HG02623 (cell line): ENCODE results near the gene SOS1.
"Not testable (repeated sequence)": the region's sequence is repeated elsewhere in the genome, so short reads cannot be mapped to it uniquely, and the experiment has no call there.

Source experiments
- ATAC-seq: cut with Tn5 transposase; IDR thresholded peaks from one replicate; pipeline ENCODE4 v1.9.1; 2021; ENCODE audit warnings: moderate library complexity; ENCODE audit not compliant: unreplicated experiment

The SOS1 gene

DNA sequence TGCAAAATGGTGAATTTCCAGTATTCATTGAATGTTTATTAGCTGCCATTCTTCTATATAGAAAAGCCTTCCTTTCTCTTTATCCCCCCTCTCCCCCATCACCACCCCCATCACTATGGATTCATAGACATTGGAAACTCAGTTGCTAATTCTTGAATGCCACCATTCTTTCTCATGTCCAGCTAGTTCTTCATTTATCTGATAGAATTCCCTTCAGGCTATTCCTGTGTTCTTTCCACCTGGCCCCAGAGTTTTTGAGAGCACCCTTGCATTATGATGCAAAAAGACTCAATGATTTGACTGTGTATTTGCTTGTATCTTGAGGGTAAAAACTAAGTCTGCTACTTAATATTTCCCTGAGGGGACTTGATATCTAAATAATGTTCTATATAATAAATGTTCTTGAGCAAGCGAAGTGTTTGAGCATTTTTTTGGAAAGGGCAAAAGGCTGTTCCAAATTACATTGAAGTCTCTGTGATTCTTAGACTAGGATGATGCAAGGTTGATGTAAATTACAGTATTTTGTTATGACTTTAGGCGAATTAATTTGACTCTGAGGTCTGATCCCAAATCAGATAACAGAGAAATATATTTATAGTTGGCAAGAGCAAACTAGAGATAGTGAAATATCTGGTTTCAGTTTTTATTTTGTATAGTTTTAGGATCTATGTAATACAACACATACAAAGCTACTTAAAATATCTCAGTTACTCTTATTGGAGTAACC is 18.8 kb upstream of the SOS1 start:
- ATAC-seq: no peak

GRCh38 chr2:39138837-39139211 is 18.0 kb upstream of the SOS1 start:
- ATAC-seq: no peak

- not testable (repeated sequence) for ATAC-seq
Measured at GRCh38 chr2:39138187-39138836, 17.5 kb upstream of the SOS1 start.

GRCh38 chr2:39136799-39137198 is 15.9 kb upstream of the SOS1 start:
- ATAC-seq: no peak

DNA sequence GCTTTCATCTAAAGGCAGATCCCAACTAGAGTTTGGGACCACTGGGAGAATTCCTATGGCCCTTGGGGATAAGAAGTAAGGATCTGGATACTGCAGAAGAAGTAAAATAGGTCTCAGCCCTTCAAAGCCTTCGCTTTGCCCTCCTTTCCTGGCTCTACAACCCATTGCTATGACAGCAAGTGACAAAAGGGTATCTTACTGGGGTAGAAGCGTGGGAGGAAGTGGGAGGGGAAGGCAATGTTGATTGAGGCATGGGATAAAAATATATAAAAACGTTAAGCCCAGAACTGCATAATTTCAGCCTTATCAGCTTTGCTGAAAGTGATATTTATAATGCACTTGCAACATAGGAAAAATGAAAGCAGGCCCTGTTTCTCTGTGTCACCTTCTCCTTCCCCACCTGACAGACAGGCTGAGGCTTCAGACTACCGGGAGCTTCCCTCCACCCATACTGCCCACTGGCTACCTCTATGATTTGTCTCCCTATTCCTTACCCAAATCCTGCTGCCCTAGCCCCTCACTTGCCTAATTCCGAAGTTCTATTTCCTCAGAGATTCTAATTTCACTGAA is 14.9 kb upstream of the SOS1 start:
- no peak for ATAC-seq

DNA sequence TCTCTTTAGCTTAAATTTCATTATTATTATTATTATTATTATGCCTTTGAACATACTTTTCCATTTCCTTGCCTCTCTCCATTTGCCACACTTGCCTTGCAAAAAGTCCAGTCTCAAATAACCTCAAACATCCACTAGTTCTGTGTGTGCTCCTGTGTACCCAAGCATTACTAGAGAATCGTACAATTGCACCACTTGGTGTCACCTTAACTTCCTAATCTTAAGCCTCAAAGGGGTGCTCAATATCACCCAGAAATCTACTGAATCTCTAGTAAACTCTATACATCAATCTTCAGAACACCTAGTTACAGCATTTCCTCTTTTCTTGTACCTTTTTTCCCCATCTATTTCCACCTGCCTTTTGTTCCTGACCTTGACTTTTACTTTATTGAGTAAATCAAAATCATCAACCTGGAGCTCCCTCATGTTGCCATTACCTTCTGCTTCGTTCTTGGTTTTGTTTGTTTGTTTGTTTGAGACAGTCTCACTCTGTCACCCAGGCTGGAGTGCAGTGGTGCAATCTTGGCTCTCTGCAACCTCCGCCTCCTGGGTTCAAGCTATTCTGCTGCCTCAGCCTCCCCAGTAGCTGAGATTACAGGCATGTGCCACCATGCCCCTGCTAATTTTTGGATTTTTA is 12.5 kb upstream of the SOS1 start:
- ATAC-seq: no peak

DNA sequence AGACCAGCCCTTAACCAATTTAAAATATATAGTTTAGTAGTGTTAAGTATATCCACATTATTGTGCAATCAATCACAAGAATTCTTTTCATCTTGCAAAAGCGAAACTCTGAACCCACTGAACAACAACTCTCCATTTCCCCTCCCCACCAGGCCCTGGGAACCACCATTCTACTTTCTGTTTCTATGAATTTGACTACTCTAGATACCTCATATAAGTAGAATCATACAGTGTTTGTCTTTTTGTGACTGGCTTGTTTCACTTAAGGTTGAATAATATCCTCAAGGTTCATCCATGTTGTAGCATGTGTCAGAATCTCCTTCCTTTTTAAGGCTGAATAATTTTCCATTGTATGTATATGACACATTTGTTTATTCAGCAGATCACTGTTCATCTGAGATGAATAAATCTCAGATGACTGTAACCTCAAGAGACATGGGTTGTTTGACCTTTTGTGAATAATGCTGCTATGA is 8.1 kb upstream of the SOS1 start:
- peak; percentile 46 for ATAC-seq

- ATAC-seq: peak; percentile 36
Measured at GRCh38 chr2:39127973-39128372, 7.1 kb upstream of the SOS1 start.

GRCh38 chr2:39124746-39125057 is 3.9 kb upstream of the SOS1 start:
- ATAC-seq: no peak

DNA sequence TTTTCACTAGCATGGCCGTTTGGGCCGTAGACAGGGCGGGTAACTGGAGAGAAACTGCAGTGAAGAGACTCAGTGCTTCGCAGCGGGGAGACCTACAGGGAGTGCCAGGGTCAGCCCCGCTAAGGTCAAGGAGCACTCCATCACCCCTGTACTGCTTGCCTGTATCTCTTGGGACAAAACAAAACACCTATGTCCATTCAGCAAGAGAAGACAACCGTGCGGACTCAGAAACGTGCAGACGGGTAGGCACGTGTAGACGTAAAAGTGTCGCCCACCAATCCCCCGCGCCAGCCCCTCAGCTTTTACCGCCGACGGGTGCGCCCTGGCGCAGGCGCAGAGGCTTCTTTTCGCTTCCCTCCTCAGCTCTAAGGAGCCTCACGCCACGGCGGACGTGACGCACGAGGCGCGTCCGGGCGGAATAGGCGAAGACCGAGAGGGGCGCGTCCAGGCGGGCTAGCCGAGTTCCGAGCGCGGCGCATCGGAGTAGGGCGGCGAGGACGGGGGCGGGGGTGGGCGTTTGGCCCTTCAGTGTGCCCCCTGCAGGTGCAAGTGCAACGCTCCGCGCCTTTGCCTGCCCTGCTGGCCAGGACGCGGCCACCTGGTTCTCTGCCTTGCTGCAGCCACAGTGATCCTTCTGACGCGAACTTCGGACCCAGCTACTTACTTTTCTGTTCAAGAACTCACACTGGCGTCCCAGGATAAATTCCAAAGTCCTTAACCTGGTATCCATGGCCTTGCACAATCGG is 3.3 kb upstream of the SOS1 start:
- ATAC-seq: peak; percentile 56

DNA sequence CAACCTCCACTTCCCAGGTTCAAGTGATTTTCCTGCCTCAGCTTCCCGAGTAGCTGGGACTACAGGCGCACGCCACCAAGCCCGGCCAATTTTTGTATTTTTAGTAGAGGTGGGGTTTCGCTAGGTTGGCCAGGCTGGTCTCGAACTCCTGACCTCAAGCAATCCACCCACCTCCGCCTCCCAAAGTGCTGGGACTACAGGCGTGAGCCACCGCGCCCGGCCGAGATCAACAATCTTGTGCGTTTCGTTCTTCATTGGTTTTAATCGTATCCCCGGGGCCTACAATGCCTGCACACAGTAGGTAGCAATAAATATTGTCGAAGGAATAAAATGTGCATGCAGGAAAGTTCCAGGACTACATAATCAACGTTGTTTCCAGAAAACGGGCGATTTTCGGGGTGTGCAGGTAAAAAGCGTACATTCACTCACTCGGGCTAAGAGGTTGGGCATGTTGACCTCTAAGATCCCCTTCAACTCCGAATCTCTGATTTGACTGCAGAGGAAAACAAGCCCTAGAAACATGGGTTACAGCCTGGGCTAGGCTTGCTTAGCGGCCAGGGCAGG is 2.7 kb upstream of the SOS1 start:
- no peak for ATAC-seq

DNA sequence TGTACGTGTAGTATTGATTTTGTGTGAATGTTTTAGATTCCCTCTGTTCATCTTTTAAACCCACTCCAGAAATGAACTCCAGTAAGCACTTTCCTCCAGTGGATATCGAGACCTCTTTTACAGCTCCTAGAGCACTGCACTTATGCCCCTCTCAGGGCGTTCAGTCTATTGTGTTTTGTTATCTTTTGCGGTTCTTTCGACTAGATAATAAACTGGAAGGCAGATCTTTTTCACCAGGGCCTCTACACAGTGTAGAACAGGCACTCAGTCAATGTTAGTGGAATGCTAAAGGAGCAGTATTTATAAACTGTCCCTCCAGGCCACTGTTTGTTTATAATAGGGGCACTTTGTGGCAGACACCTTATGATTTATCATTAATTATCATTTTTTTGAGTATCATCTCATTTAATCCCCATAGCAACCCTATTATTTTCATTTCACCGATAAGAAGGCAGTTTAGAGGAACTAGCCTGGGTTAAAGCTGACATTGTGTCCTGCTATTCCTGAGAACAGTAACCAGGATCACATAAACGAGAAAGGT is 742 bp upstream of the SOS1 start:
- no peak for ATAC-seq

DNA sequence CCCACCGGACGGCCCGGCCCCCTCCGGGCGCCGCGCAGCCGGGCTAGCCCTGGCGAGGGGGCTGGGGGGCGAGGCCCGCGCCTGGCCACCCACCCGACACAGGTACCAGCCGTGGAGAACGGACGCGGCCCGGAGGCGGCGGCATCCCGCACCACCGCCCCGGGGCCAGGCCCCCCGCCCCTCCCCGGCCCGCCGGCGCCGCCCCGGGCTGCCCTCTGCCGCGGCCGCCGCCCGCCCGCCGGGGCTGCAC is 405 bp downstream of the SOS1 start:
- ATAC-seq: peak; percentile 4

GRCh38 chr2:39119732-39120520 is 925 bp downstream of the SOS1 start:
- ATAC-seq: peak; percentile 35

DNA sequence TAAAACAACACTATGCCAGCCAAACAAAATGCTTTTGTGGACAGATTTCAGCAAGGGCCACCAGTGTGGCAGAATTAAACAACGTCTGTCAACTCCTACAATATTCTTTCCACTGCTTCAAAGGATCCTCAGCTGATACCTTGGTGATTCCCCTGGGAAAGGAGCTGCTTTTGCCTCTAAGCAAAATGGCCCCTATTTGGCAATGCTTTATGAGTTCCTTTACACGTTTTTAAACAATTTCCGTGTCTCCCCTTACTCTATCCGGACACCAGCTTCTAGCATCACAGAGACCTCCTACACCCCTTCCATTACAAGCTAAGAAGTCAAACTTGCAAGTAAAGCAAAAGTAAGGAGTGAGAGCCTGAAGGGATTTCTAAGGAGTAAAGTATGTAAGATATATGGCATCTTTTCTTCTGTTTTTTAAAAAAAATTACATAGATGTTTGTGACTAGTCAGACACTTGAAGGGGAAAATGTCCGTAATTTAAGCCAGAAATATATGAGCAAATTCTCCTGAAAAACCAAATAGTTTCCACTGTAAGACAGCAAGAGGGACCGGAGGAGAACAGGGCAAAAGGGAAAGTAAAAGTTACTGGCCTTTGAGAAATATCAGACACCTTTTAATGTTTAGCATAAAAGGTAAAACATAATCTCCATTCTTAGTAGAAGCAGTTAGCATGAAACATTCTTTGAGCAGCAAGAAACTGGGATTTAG is 1.9 kb downstream of the SOS1 start:
- ATAC-seq: no peak

GRCh38 chr2:39115556-39115955 is 5.3 kb downstream of the SOS1 start:
- no peak for ATAC-seq

DNA sequence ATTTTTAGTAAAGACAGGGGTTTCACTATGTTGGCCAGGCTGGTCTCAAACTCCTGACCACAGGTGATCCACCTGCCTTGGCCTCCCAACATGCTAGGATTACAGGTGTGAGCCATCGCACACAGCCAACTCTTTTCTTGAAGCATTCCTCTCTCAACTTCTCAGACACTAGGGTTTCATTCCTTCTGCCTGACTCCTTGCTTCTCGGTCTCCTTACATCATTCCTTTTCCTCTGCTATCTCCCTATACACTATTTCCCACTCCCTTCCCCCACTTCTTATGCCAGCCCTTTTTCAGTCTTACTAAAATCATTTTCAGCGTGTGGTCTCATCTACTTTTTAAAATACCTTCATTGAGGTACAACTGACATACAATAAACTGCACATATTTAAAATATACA is 6.1 kb downstream of the SOS1 start:
- ATAC-seq: no peak

GRCh38 chr2:39109537-39109936 is 11.3 kb downstream of the SOS1 start:
- ATAC-seq: no peak

DNA sequence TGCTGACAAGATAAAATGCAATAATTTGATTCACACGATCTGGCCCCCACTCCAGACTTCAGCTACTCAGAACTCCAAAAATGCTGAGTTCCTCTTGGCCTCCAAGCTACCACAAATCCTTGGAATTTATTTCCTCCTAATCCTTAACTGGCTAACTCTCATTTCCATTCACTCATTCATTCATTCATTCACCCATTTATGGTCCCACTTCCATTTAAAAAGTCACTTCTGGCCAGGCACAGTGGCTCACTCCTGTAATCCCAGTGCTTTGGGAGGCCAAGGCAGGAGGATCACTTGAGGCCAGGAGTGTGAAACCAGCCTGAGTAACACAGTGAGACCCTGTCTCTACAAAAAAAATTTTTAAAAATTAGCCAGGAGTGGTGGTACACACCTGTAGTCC is 12.5 kb downstream of the SOS1 start:
- ATAC-seq: no peak
